Activated CD4-positive, alpha-beta T cell treated with anti-CD3 and anti-CD28 coated beads, Interleukin-2, Interleukin-4, amounts not matched to agents 100 ng/mL and 50 ng/mL, durations not matched to agents 16 hours and 8 hours (primary cell): ENCODE measurements around the gene SPAM1.
"Not testable (repeated sequence)": the region's sequence is repeated elsewhere in the genome, so short reads cannot be mapped to it uniquely, and the experiment has no call there.

Experiments
- DNase-seq: peaks from one replicate; pipeline ENCODE4 v3.0.0-alpha.2; 2020; ENCODE audit warnings: low spot score

Gene SPAM1

GRCh38 chr7:123948136-123948535 is 23.1 kb downstream of the SPAM1 start:
- no peak for DNase-seq

DNA sequence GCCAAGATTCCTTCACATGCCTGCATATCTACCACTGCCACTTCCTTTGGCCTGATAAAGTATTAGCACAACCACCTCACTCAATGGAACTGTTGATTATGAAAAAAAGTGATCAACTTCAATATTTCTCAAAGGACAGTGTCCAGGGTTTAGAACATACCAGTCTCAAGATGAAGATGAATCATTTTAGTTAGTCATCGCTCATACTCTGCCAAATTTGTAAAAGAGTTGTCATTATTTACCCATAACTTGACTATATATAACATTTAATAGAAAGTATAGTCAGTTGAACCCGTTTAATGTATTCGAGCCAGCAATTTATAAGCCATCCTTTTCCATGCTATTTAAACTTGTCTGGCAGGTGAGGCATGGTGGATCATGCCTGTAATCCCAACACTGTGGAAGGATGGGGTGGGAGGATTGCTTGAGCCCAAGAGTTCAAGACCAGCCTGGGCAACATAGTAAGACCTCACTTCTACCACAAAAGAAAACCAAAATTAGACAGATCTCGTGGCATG is 33.2 kb downstream of the SPAM1 start:
- DNase-seq, result no peak

- no peak for DNase-seq
Measured at GRCh38 chr7:123961771-123962170, 36.7 kb downstream of the SPAM1 start.

GRCh38 chr7:123966936-123967335 is 41.9 kb downstream of the SPAM1 start:
- no peak for DNase-seq

DNA sequence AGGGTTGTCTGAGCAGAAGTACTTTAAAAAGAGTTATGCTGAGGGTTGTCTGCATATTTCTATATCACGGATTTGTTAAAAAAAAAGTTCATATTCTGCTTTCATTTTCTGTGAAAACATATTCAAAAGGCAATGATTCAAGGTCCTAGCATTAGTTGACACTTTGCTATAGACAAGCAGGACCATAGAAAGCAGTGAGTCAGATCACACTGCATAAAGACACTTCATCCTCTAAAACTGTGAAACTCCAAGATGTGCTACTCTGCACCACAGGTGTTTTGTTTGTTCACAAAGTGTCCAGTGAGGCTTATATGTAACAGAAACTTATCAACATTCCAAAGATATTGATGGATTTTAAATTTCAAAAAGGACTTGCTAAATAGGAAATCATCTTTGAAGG is 47.0 kb downstream of the SPAM1 start:
- no peak for DNase-seq

DNA sequence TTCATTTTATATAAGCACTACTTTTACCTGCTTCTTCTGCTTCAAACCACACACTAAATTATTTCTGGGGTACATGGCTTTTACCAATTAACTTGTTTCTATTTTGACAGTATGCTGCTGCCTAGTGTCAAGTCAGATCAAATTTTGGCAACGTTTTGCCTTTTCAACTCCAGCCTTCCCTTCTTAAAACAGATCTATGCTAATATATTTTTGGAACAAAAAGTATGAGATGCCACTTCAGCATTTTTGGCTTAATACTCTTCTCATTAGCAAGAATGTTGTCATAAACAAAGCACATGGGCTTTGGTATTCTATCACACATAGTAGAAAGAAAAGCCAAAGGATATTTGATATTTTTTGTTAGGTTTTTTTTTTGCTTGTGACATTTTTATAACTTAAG is 47.8 kb downstream of the SPAM1 start:
- DNase-seq, result no peak

DNA sequence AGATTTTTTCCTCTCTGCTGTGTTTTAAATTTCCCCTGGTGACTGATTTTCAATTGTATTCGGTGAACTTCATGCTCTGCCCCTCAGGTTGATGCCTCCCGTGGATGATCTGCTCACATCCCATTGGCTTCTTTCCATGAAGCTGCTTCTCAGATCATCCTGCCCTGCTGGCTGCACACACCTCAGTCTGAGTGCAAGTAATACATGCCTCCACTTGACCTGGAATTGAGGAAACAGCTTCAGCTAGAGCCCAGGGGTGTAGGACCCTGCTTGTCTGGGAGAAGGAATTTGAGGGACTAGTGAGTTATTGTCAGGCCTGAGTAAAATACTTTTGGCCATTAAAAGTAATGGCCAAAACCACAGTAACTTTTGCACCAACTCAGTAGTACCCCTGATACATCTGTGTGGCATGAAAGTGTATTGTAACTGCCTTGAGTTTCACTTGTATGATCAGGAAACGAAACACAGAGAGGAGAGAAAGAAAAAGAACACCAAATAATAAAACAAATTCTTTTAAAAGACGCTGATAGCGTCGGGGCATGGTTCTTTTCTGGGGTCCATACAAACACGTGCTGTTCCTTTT is 49.4 kb downstream of the SPAM1 start:
- no peak for DNase-seq

GRCh38 chr7:123975084-123975483 is 50.0 kb downstream of the SPAM1 start:
- DNase-seq, result no peak

DNA sequence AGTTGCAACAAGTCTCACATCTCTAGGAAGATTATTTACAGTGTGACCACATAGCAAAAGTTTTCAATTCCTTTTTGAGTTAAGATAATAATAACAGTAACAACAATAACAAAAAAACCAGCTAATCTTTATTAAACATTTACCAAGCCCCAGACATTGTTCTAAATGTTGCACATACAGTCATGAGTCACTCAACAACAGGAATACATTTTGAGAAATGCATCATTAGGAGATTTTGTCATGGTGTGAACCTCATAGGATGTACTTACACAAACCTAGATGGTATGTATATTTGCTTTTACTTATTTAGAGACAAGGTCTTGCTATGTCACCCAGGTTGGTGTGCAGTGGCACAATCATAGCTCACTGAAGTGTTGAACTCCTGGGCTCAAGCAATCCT is 52.0 kb downstream of the SPAM1 start:
- no peak for DNase-seq

GRCh38 chr7:123979876-123980275 is 54.8 kb downstream of the SPAM1 start:
- DNase-seq, result no peak

DNA sequence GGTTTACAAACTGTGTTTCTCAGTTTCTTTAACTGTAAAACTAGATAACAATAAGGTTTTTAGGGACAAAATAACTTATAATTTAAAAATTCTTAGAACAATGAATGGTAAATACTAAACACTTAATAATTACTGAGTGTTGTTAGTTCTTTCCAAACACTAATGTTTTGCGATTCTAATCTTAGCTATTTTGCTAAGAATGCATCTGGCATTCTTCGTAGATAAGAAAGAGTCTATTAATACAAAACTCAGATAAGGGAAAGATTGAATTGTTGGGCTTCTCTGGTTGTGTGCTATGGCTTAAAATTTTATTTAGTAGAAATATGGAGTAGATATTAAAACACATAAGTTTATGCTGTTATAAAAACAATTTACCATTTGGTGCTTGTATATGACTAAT is 62.4 kb downstream of the SPAM1 start:
- DNase-seq, result no peak

DNA sequence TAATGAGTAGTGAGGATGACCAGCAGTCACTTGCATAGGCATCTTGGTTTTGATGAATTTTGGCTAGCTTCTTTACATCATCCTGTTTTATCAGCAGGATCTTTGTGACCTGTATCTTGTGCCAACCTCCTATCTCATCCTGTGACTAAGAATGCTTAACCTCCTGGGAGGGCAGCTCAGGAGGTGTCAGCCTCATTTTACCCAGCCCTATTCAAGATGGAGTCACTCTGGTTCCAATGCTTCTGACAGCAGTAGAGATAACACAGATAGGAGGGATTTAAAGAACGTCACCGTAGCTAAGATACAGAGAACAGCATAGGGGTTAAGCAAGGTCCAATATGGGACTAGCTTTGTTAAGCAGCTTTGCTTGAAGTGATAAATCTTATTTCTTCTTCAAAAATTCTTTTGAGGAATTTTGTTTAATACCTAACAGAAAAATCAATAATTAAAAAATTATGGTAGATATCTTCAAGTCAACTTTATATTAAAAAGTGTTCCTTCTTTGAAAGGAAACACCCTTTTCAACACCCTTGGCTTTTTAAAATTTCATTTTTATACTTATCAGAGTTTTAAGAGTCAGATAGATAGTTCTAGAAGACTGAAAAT is 68.0 kb downstream of the SPAM1 start:
- DNase-seq, result no peak

DNA sequence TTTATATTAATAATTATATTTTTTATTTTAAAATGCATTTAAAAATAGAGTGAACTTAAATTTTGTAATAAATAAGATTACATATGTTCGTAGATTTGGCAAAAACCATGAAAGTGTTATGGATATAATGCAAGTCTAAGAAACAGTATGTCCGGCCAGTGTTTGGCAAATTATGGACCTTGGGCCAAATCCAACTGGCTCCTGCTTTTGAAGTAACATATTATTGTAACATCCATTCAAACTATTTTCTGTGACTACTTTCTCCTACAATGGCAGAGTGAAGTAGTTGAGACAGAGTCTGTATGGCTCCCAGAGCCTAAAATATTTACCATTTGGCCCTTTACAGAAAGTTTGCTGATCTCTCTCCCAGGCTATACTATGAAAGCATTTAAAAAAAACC is 69.0 kb downstream of the SPAM1 start:
- no peak for DNase-seq

DNA sequence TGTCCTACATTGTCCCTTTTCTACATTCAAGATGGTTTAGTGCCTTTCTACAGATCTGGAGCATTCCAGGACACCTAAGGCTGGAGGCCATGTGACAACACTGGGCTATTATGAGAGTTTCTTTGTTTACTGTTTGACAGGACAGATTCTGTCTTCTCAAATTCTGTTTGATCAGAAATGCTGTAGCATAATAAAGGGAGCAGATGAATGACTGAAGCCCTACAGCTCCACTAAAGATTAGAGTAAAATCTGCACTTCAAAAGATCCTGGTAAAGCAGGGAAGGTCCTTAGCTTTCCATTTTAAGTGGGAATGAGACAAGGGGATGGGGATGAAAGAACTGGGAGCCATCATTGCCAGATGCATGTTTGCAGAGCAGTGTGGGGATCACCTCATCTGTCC is 69.4 kb downstream of the SPAM1 start:
- no peak for DNase-seq

GRCh38 chr7:123995617-123996326 is 70.7 kb downstream of the SPAM1 start:
- no peak for DNase-seq

- DNase-seq, result no peak
Measured at GRCh38 chr7:123996327-123996625, 71.2 kb downstream of the SPAM1 start.

DNA sequence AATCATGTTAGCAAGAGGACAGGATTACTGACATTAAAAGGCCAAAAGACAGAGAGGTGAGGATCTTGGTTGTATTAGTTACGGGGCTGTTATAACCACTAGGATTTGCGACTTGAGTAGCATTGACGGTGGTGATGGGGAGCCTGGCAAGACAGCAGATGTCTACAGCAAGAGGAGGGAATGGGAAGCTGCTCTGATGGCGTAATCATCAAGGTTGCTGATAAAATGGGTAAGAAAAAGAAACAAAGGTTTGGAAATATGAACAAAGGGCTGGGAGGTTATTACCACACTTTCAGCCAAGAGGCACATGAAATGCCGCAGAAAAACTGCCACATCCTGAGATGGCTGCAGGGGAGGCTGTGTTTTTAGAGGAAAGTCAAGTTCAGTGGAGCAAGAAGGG is 73.9 kb downstream of the SPAM1 start:
- DNase-seq, result no peak

DNA sequence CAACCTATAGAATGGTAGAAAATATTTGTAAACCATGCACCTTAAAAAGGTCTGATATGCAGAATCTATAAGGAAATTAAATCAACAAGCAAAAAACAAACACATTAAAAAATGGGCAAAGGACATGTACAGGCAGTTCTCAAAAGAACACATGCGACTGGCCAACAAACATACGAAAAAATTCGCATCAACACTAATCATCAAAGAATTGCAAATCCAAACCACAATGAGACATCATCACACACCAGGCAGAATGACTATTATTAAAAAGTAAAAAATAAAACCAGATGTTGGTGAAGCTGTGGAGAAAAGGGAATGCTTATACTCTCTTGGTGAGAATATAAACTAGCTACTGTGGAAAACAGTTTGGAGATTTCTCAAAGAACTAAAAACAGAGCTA is 74.7 kb downstream of the SPAM1 start:
- no peak for DNase-seq

DNA sequence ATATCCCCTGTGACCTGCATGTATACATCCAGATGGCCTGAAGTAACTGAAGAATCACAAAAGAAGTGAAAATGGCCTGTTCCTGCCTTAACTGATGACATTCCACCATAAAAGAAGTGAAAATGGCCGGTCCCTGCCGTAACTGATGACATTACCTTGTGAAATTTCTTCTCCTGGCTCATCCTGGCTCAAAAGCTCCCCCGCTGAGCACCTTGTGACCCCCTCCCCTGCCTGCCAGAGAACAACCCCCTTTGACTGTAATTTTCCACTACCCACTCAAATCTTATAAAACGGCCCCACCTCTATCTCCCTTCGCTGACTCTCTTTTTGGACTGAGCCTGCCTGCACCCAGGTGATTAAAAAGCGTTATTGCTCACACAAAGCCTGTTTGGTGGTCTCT is 83.3 kb downstream of the SPAM1 start:
- not testable (repeated sequence) for DNase-seq

GRCh38 chr7:124009321-124009720 is 84.3 kb downstream of the SPAM1 start:
- no peak for DNase-seq
